Esophagus squamous epithelium (tissue), 4 donors: Measurements from ENCODE around the gene MAP4K4.

ENCODE experiments used
- POLR2A ChIP-seq, 4 donors: fragments of 450-650 bp; IDR thresholded peaks; one replicate each; pipeline ENCODE4 v1.6.1; 2017; ENCODE audit warnings: antibody characterized with exemption in 4 of 4, mild to moderate bottlenecking in 4 of 4, moderate library complexity in 3 of 4
- TF ChIP-seq, protein P1 (sequence below), 6 experiments: fragments of 450-650 bp in 4 of 6; fragments of 200-600 bp in 2 of 6; sonication (generic) in 2 of 6; IDR thresholded peaks; one replicate each; pipeline ENCODE4 v1.5.1; 2016 to 2019; ENCODE audit warnings: antibody characterized with exemption in 6 of 6, mild to moderate bottlenecking in 4 of 6, moderate library complexity in 4 of 6

DNA sequence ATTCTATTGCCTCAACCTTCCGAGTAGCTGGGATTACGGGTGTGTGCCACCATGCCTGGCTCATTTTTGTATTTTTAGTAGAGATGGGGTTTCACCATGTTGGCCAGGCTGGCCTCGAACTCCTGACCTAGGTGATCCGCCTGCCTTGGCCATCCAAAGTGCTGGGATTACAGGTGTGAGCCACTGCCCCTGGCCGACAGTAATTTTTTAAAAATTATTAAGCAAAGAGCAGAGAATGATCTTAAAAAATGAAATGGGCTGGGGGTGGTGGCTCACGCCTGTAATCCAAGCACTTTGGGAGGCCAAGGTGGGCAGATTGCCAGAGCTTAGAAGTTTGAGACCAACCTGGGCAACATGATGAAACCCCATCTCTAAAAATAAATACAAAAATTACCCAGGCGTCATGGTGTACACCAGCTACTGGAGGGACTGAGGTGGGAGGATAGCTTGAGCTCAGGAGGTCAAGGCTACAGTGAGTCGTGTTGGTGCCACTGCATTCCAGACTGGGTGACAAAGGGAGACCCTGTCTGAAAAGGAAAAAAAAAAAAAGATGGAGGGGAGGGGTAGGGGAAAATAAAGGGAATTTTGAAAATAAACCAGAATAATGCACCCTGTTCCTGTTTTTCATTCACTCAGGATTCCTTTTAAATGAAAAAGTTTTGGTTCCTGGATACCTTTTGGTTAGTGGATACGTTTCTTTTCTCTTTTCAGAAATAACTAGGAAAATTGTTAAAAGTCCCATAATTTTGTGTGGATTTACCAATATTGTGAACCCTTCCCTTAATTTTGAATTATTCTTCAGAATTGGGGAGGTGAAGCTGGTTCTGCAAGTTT, 33.9 kb downstream of the MAP4K4 start:
- TF ChIP-seq, protein P1, sequence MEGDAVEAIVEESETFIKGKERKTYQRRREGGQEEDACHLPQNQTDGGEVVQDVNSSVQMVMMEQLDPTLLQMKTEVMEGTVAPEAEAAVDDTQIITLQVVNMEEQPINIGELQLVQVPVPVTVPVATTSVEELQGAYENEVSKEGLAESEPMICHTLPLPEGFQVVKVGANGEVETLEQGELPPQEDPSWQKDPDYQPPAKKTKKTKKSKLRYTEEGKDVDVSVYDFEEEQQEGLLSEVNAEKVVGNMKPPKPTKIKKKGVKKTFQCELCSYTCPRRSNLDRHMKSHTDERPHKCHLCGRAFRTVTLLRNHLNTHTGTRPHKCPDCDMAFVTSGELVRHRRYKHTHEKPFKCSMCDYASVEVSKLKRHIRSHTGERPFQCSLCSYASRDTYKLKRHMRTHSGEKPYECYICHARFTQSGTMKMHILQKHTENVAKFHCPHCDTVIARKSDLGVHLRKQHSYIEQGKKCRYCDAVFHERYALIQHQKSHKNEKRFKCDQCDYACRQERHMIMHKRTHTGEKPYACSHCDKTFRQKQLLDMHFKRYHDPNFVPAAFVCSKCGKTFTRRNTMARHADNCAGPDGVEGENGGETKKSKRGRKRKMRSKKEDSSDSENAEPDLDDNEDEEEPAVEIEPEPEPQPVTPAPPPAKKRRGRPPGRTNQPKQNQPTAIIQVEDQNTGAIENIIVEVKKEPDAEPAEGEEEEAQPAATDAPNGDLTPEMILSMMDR (IDR thresholded peaks at IDR 0.05): no peak
- TF ChIP-seq POLR2A (IDR thresholded peaks at IDR 0.05): no peak
